Endothelial cell of umbilical vein (primary cell): Measurements from ENCODE around the gene SATB2. TPM values are rescaled to one million over a fixed set of nuclear protein-coding genes. Genes with fewer than 3 reads are reported as not detected.
A peak's percentile ranks its signal among the peaks of the same experiment; 100 is the strongest.

Source experiments
- BruUV-seq: library from RNA; stranded (reverse); fragments of 400-500 nt; replicated peaks from 2 replicates; lab custom pipeline; 2021; lab: Mats Ljungman, UMichigan
- CTCF ChIA-PET: fragments of 300-600, 350-600 bp; sonication (Branson Sonifier 250); formaldehyde crosslinking; loops from one replicate; lab custom pipeline; 2021; ENCODE audit warnings: antibody characterized with exemption, inconsistent platforms; lab: Charles Lee
- POLR2A ChIA-PET: fragments of 300-600, 350-600 bp; sonication (Branson Sonifier 250); formaldehyde crosslinking; loops from one replicate; lab custom pipeline; 2021; ENCODE audit warnings: antibody characterized with exemption, inconsistent platforms; lab: Charles Lee
- DNase-seq: peaks from one replicate; pipeline ENCODE4 v3.0.0-alpha.2; 2011; ENCODE audit warnings: low read depth, low spot score
- FAIRE-seq: peaks from 2 replicates; lab custom pipeline; 2011; peaks lifted over from hg19 to GRCh38; lab: Jason Lieb, UNC
- H2AFZ ChIP-seq: 2 replicates; pipeline ENCODE4 v1.6.0; 2012; ENCODE audit warnings: low read depth, low read length, control low read depth, inconsistent platforms
- H3K27ac ChIP-seq: 2 replicates; pipeline ENCODE4 v1.5.1; 2011; ENCODE audit warnings: low read depth, mild to moderate bottlenecking, control low read depth, low read length, moderate library complexity; ENCODE audit not compliant: insufficient read depth
- H3K27me3 ChIP-seq, 2 experiments: 2 replicates each; pipeline versions ENCODE4 v1.6.0 to v1.6.1; 2011; ENCODE audit warnings: low read length in 2 of 2, mixed read lengths in 1 of 2; ENCODE audit not compliant: control insufficient read depth in 2 of 2, insufficient read depth in 2 of 2
- H3K36me3 ChIP-seq, 2 experiments: 2 replicates in 1 of 2; 3 replicates in 1 of 2; pipeline ENCODE4 v1.5.1; 2011; ENCODE audit warnings: low read length in 2 of 2, mild to moderate bottlenecking in 1 of 2, moderate library complexity in 1 of 2; ENCODE audit not compliant: control insufficient read depth in 2 of 2, insufficient read depth in 2 of 2; ENCODE audit errors: extremely low read depth in 1 of 2
- H3K4me1 ChIP-seq: 3 replicates; pipeline ENCODE4 v1.5.1; 2011; ENCODE audit warnings: mild to moderate bottlenecking, low read length; ENCODE audit not compliant: control insufficient read depth, insufficient read depth; ENCODE audit errors: extremely low read depth
- H3K4me2 ChIP-seq: 2 replicates; pipeline ENCODE4 v1.6.1; 2011; ENCODE audit warnings: low read length, control low read depth, mixed read lengths; ENCODE audit not compliant: insufficient read depth
- H3K4me3 ChIP-seq, 3 experiments: fragments of 200-600 bp in 1 of 3; sonication (generic), shearing (Covaris generic) in 1 of 3; replicated peaks in 1 of 3; 2 replicates each; pipeline ENCODE4 v1.5.1; 2011 to 2016; ENCODE audit warnings: control low read depth in 3 of 3, low read length in 3 of 3, mild to moderate bottlenecking in 2 of 3, inconsistent platforms in 1 of 3, low read depth in 1 of 3, moderate library complexity in 1 of 3; ENCODE audit not compliant: insufficient read depth in 1 of 3
- H3K79me2 ChIP-seq: 2 replicates; pipeline ENCODE4 v1.6.0; 2012; ENCODE audit warnings: low read length, inconsistent platforms; ENCODE audit not compliant: control insufficient read depth, insufficient read depth
- H3K9ac ChIP-seq: replicated peaks from 2 replicates; pipeline ENCODE3; 2011; ENCODE audit warnings: low read length, control low read depth; ENCODE audit not compliant: insufficient read depth; ENCODE audit errors: extremely low read depth
- H3K9me1 ChIP-seq: replicated peaks from 3 replicates; pipeline ENCODE4 v1.6.0; 2011; ENCODE audit warnings: mild to moderate bottlenecking, low read length; ENCODE audit not compliant: control insufficient read depth, insufficient read depth; ENCODE audit errors: extremely low read depth
- H3K9me3 ChIP-seq: replicated peaks from 2 replicates; pipeline ENCODE4 v1.5.1; 2012; ENCODE audit warnings: low read length, inconsistent platforms; ENCODE audit not compliant: control insufficient read depth, insufficient read depth
- H4K20me1 ChIP-seq: replicated peaks from 2 replicates; pipeline ENCODE3; 2011; ENCODE audit warnings: mild to moderate bottlenecking, low read length; ENCODE audit not compliant: control insufficient read depth, insufficient read depth; ENCODE audit errors: extremely low read depth
- CTCF ChIP-seq, 2 donors: IDR thresholded peaks; 1 replicate in 1 of 2; 2 replicates in 1 of 2; pipeline ENCODE4 v1.5.1; 2011; ENCODE audit warnings: low read length in 2 of 2, mild to moderate bottlenecking in 2 of 2, moderate library complexity in 2 of 2, control low read depth in 1 of 2, inconsistent platforms in 1 of 2, low read depth in 1 of 2; ENCODE audit not compliant: insufficient read depth in 1 of 2; ENCODE audit errors: extremely low read depth in 1 of 2
- FOS ChIP-seq: IDR thresholded peaks from 2 replicates; pipeline ENCODE4 v1.6.1; 2011; ENCODE audit warnings: mild to moderate bottlenecking, low read length, moderate library complexity, borderline replicate concordance; ENCODE audit not compliant: insufficient read depth
- JUN ChIP-seq: IDR thresholded peaks from 2 replicates; pipeline ENCODE4 v1.6.1; 2011; ENCODE audit warnings: borderline replicate concordance, low read depth; ENCODE audit not compliant: insufficient read length, insufficient read depth
- MYC ChIP-seq: IDR thresholded peaks from one replicate; pipeline ENCODE4 v1.6.1; 2011; ENCODE audit warnings: mild to moderate bottlenecking, low read depth, low read length
- POLR2AphosphoS5 ChIP-seq: IDR thresholded peaks from 2 replicates; pipeline ENCODE4 v1.6.1; 2012; ENCODE audit warnings: low read depth, mild to moderate bottlenecking, control low read depth, low read length, moderate library complexity; ENCODE audit not compliant: insufficient read depth
- dilution Hi-C: fragments of 300-500 bp; cut with MboI; formaldehyde crosslinking; loops from one replicate; pipeline ENCODE4 v1.15.0; 2019; ENCODE audit warnings: low sequenced_read_pairs; ENCODE audit not compliant: extremely low pct_ligation_motif_present
- intact Hi-C: fragments of 100-400 bp; cut with micrococcal nuclease; formaldehyde crosslinking; loops from one replicate; pipeline ENCODE4 v1.10.0; 2022
- polyA plus RNA-seq, 4 experiments: library from polyadenylated mRNA; depleted of rRNA in 3 of 4; stranded (reverse) in 3 of 4; unstranded in 1 of 4; fragments of >200 nt; gene quantifications; 2 replicates each; pipeline versions ENCODE4 v1.2.1 to v1.2.3, GENCODE V29; 2011 to 2012; ENCODE audit warnings: missing spikeins in 1 of 4
- total RNA-seq: library from RNA; stranded (reverse); gene quantifications from 2 replicates; pipeline ENCODE4 v1.2.3, GENCODE V29; 2021

Gene SATB2
- total and polyA plus RNA-seq, 2 donors (not counting 3 experiments of a cell fraction or from before 2014, with no cell fraction given), result 0.47 to 1.1 TPM

- Histone ChIP-seq H3K4me2 (no peak overlapping the region), H3K9me3 (no peaks in the 10 kb centered on the region), H3K36me3 (no peaks in the 10 kb centered on the region), H2AFZ (no peak overlapping the region), H3K4me1 (peaks cover 7% of the 10 kb centered on the region), H3K9ac (peak overlapping the region; percentile 39), H3K27me3 (no peaks in the 10 kb centered on the region), H3K79me2 (no peaks in the 10 kb centered on the region), H4K20me1 (no peaks in the 10 kb centered on the region), H3K27ac (peak overlapping the region; percentile 57), H3K4me3 (no peak overlapping the region), H3K9me1 (no peaks in the 10 kb centered on the region)
- DNase-seq, result peak; percentile 53
- peak; percentile 58 for TF ChIP-seq FOS
- TF ChIP-seq CTCF (IDR thresholded peaks at IDR 0.05; ENCODE audit: extremely low read depth in 1 of 2, insufficient read depth in 1 of 2, low read depth in 1 of 2, low read length in 2 of 2), result no peak
- peak; percentile 32 for TF ChIP-seq JUN
- intact Hi-C loops (loop anchor here (5.0 kb wide), 1 partner anchor 1029 kb away; no protein-coding TSS in a partner anchor), dilution Hi-C loops (no loop called here)
- ChIA-PET CTCF (no interaction called here), POLR2A (no interaction called here)
- BruUV-seq, result no TSS peak
- FAIRE-seq, result no peak
Measured at GRCh38 chr2:199303728-199304177, 154.0 kb downstream of the SATB2 start.

GRCh38 chr2:199302851-199303250 is 154.9 kb downstream of the SATB2 start:
- Histone ChIP-seq H3K4me2 (no peak overlapping the region), H2AFZ (no peak overlapping the region), H3K9ac (no peak overlapping the region), H3K27ac (no peak overlapping the region), H3K4me3 (no peak overlapping the region), H3K9me3 (no peaks in the 10 kb centered on the region), H4K20me1 (no peaks in the 10 kb centered on the region), H3K79me2 (no peaks in the 10 kb centered on the region), H3K36me3 (no peaks in the 10 kb centered on the region), H3K27me3 (no peaks in the 10 kb centered on the region), H3K4me1 (peaks cover 7% of the 10 kb centered on the region), H3K9me1 (no peaks in the 10 kb centered on the region)
- POLR2A ChIA-PET, result no interaction called here
- dilution Hi-C loops (no loop called here), intact Hi-C loops (loop anchor here (5.0 kb wide), 1 partner anchor 1029 kb away; no protein-coding TSS in a partner anchor)
- CTCF ChIA-PET, result no interaction called here
- FAIRE-seq (no peak), DNase-seq (no peak)
- no peak for TF ChIP-seq POLR2AphosphoS5
- TF ChIP-seq MYC, result no peak
- no TSS peak for BruUV-seq
